Stimulated activated CD8-positive, alpha-beta memory T cell treated with anti-CD3 and anti-CD28 coated beads, Interleukin-4, amount 100 ng/mL, for 1 hour (primary cell): ENCODE data around the gene AREL1.

ENCODE experiments used
- DNase-seq, 2 donors: peaks; one replicate each; pipeline ENCODE4 v3.0.0-alpha.2; 2020; ENCODE audit warnings: low read depth in 2 of 2, low spot score in 1 of 2

AREL1 gene

GRCh38 chr14:74702293-74702692 is 10.6 kb downstream of the AREL1 start:
- no peak for DNase-seq

DNA sequence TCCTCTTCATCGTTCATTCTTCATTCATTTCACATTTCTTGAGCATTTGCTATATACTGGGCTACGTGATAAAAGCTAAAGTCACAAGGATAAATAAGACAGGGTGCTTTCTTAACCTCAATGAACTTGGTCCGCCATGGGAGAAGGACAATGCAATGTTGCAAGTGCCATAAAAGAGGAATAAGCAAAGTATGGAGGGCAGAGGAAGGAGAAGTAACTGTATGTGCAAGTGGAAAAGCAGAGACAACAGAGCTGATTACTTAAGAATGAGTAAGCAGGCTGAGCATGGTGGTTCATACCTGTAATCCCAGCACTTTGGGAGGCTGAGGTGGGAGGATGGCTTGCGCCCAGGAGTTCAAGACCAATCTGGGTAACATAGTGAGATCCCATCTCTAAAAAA is 14.4 kb downstream of the AREL1 start:
- DNase-seq: no peak

DNA sequence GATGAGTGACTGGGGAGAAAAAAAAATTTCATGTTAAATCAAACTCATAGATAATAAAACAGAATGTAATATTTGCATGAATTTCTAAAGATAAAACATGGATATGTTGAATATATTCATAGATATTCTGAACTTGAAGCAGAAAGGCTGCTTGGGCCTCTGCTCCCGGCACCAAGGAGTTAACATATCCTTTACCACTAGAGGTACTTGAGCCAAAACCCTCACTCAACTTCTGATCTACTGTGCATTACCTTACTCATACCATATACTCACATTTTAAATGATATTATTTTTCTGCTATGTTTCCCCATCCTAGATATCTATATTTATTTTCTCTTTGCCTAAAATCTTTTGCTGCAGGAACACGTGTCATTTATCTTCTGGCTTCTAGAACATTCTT is 14.9 kb downstream of the AREL1 start:
- DNase-seq: no peak

DNA sequence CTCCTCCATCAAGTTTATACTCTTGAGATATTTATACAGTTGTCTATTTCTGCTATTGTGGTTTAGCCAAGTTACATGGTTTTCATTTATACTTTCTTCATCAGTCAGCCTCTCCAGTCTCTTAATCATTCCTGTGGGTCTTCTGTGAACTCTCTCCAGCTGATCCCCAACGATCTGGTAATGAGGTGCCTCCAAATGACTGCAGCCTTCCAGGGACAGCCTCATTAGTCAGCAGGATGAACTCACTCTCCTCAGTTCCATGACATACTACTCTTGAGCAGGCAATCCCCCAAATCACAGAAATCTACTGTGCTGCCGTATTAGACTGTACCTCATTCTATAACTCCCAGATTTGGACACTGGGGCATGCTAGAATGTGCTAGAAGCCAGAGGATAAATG is 15.3 kb downstream of the AREL1 start:
- DNase-seq: no peak

DNA sequence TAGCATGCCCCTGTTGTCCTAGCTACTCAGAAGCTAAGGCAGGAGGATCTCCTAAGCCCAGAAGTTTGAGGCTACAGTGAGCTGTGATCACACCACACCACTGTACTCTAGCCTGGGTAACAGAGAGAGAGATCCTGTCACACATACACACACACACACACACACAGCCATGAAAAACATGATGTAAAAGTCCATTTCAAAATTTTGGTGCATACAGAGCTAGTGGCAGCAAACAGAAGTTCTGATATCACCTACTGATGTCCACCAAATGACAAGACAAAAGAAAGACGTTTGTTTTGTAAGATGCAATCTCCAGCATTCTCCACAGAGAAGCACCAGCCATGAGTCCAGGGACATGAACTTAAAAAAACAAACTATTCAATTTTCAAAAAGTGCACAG is 15.9 kb downstream of the AREL1 start:
- no peak for DNase-seq

GRCh38 chr14:74695406-74695805 is 17.5 kb downstream of the AREL1 start:
- no peak for DNase-seq

- no peak for DNase-seq
Measured at GRCh38 chr14:74693191-74693590, 19.7 kb downstream of the AREL1 start.

GRCh38 chr14:74691456-74691855 is 21.4 kb downstream of the AREL1 start:
- DNase-seq: no peak

- no peak for DNase-seq
Measured at GRCh38 chr14:74685921-74686678, 26.8 kb downstream of the AREL1 start.

GRCh38 chr14:74685056-74685455 is 27.8 kb downstream of the AREL1 start:
- no peak for DNase-seq

DNA sequence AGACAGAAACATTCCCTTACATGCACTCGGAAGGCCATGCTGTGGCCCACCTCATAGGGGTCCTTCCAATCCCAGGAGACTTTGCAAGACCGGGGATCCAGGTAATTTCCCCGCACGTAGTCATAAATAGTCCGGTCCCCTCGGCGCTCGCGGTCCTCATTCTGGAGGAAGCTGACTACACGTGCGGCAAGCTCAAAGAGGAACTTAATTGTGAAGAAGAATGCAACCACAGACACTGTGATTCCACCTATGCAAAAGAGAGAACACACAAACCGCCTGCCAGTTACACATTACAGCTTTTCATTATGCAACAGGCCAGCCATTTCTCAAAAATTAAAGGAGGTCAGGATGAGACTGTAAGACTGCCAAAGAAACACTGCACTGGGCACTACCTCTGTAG is 28.4 kb downstream of the AREL1 start:
- DNase-seq: no peak

DNA sequence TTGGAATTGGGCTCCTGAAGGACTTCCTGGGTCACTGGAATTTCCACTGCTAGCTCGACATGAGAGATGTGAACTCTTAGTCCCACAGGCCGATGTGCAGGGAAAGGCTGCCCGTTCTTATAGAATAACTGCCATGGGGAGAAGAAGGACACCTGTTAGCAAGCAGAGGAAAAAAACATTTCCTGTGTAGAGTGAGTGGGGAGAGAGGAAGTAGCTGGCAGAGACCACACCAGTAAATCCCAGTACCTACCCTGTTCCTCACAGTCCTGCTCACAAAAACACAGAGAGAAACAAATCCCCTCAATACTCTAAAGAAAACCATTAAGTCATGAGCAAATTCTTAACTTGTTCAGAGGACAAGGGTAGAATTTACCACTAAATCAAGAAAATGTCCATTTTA is 29.5 kb downstream of the AREL1 start:
- no peak for DNase-seq

GRCh38 chr14:74682169-74682952 is 30.5 kb downstream of the AREL1 start:
- DNase-seq: no peak

DNA sequence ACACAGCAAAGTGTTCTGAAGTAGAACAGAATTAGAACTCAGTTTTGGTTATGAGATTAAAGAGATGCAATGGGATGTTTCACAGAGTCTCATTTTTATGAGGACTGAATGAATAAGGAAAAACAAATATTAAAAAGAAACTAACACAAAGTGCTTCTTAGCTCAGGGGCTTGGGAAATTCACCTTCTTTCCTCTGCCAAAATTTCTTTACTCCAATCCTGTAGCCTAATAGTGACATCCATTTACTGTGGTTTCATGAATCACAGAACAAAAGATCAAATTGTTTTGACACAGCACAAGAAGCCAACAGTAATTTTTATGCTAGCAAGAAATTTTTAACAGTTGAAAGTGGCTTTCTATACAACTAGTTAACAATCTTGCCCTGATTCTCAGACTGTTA is 37.7 kb downstream of the AREL1 start:
- DNase-seq: no peak

GRCh38 chr14:74673768-74674167 is 39.1 kb downstream of the AREL1 start:
- no peak for DNase-seq

- DNase-seq: no peak
Measured at GRCh38 chr14:74671789-74672188, 41.1 kb downstream of the AREL1 start.

DNA sequence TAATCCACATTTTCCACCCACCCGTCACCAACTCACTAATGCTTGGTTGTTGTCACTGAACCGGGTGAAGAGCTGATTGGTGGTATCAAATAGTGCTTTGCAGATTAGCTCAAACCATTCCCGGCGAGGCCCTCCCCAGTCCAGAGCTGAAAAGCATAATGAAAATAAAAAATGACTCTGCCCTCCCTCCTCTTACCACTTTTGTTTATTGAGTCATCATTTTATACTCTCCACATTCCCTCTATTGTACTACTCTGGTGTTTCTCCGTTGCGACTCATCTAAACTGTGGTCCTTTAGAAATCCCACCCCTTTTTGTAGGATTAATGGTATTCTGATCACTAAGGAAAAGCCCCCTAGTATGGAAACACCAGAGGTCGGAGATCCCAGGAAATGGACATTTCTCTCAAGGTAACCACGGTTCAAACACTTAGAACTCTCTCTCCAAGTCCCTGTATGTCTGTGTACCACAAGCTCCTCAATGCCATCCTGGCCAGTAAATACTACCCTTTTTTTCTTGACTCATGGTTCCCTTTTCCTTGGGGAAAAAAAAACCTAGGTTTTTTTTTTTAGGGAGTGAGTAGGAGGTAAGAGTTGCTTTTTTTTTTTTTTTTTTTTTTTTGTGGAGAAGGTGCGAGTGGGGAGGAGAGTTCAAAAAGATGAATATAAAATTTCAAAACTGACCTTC is 42.0 kb downstream of the AREL1 start:
- no peak for DNase-seq

DNA sequence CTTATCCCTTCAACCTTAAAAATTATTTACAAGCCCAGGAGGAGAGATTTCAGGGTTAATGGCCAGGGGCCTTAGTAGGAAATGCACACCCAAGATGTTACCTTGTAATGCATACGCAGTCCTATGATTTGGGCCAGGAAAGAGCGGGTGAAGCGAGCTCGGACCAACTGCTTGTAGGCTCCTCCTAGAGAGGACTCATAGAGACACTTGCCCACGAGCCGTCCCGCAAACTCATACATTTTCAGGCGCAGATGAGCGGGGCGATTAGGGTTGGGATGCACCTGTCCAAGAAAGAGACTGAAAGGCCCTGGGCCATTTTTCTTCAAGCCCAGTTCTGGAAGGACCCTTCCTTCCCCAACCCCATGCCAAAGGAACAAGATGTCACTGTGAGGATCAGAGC is 43.0 kb downstream of the AREL1 start:
- no peak for DNase-seq

DNA sequence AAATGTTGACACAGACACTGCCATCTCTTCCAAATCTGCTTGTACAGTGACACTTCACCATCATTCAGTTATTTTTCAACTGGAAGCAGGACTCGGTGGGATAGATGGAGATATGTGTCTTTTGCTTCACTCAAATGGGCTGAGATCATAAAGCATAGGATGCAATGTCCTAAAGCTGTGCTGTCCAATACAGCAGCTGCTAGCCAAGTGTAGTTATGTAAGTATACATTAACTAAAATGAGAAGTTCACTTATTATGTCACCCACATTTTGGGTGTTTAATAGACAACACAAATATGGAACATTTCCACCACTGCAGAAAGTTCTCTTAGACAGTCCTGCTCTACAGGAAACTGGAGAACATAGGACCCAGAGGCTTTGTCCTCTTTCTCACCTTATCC is 43.6 kb downstream of the AREL1 start:
- DNase-seq: no peak

DNA sequence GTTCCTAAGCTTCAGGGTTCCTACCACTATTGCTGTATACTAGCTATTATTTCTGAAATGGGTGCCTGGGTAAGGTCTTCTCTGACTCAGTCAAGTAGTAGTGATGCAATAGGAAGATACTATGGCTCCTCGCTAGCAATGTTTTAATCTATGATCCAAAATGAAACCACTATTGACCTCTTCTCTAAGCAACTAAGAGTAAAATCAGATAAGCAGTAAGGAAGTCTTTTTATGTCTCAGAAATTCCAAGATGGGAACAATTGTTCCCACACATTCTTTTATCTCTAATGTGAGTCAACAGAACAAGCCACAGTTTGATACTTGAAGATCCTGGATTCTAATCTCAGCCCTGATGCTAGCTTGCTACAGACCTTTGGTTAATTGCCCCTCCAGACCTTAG is 45.1 kb downstream of the AREL1 start:
- DNase-seq: no peak

GRCh38 chr14:74664717-74665116 is 48.2 kb downstream of the AREL1 start:
- no peak for DNase-seq

GRCh38 chr14:74663884-74664283 is 49.0 kb downstream of the AREL1 start:
- no peak for DNase-seq
